PC-3 (cell line): Measurements from ENCODE around the gene BICRAL. TPM values are rescaled to one million over a fixed set of nuclear protein-coding genes. Genes with fewer than 3 reads are reported as not detected.

Experiments
- ATAC-seq: fragments of 200-7000 bp; cut with Tn5 transposase; 2 replicates; pipeline ENCODE4 v1.9.1; 2020; ENCODE audit warnings: mild to moderate bottlenecking, moderate library complexity
- BruUV-seq: library from RNA; stranded (reverse); fragments of 400-500 nt; replicated peaks from 2 replicates; lab custom pipeline; 2021; lab: Mats Ljungman, UMichigan
- CTCF ChIA-PET: fragments of 300-600 bp; sonication (Branson Sonifier 250); formaldehyde crosslinking; loops from one replicate; lab custom pipeline; 2022; ENCODE audit warnings: antibody characterized with exemption; lab: Charles Lee
- POLR2A ChIA-PET: fragments of 300-600 bp; sonication (Branson Sonifier 250); formaldehyde crosslinking; loops from one replicate; lab custom pipeline; 2022; ENCODE audit warnings: antibody characterized with exemption; ENCODE audit not compliant: unreplicated experiment; lab: Charles Lee
- DNase-seq: peaks from one replicate; pipeline ENCODE4 v3.0.0-alpha.2; 2015
- H2AFZ ChIP-seq: fragments of 300-600 bp; sonication (generic); 2 replicates; pipeline ENCODE4 v1.6.0; 2016; ENCODE audit warnings: antibody characterized with exemption, low read length
- H3F3A ChIP-seq: fragments of 300-600 bp; sonication (generic); one replicate; pipeline ENCODE4 v1.6.0; 2017; ENCODE audit warnings: antibody characterized with exemption, low read length, control low read depth, mild to moderate bottlenecking; ENCODE audit not compliant: unreplicated experiment
- H3K27ac ChIP-seq: fragments of 300-600 bp; sonication (generic); 2 replicates; pipeline ENCODE4 v1.5.1; 2016; ENCODE audit warnings: mild to moderate bottlenecking, low read length
- H3K27me3 ChIP-seq: fragments of 300-600 bp; sonication (generic); 2 replicates; pipeline ENCODE4 v1.6.1; 2016; ENCODE audit warnings: low read length, mixed read lengths
- H3K36me3 ChIP-seq: fragments of 300-600 bp; sonication (generic); 2 replicates; pipeline ENCODE4 v1.6.1; 2016; ENCODE audit warnings: low read depth, mixed run types, low read length, mixed read lengths
- H3K4me1 ChIP-seq: fragments of 300-600 bp; sonication (generic); 2 replicates; pipeline ENCODE4 v1.5.1; 2016; ENCODE audit warnings: low read length; ENCODE audit not compliant: insufficient read depth
- H3K4me2 ChIP-seq: fragments of 300-600 bp; sonication (generic); 2 replicates; pipeline ENCODE4 v1.6.0; 2016; ENCODE audit warnings: low read length
- H3K4me3 ChIP-seq: fragments of 300-600 bp; sonication (generic); 2 replicates; pipeline ENCODE4 v1.5.1; 2016; ENCODE audit warnings: mild to moderate bottlenecking, low read length, mixed read lengths
- H3K79me2 ChIP-seq: fragments of 300-600 bp; sonication (generic); 2 replicates; pipeline ENCODE4 v1.6.1; 2017; ENCODE audit warnings: low read length, mixed read lengths
- H3K9ac ChIP-seq: fragments of 300-600 bp; sonication (generic); 2 replicates; pipeline ENCODE4 v1.6.0; 2016; ENCODE audit warnings: mild to moderate bottlenecking, low read length
- H3K9me2 ChIP-seq: fragments of 300-600 bp; sonication (generic); replicated peaks from 2 replicates; pipeline ENCODE4 v1.6.1; 2016; ENCODE audit warnings: mixed run types, low read length, mixed read lengths
- H3K9me3 ChIP-seq: fragments of 300-600 bp; sonication (generic); 2 replicates; pipeline ENCODE4 v1.6.1; 2016; ENCODE audit warnings: low read length, mixed read lengths
- H4K20me1 ChIP-seq: fragments of 300-600 bp; sonication (generic); 2 replicates; pipeline ENCODE4 v1.6.1; 2016; ENCODE audit warnings: low read length, mixed read lengths
- CTCF ChIP-seq: fragments of 300-600 bp; sonication (generic); conservative IDR thresholded peaks from 2 replicates; pipeline ENCODE4 v1.5.1; 2017; ENCODE audit warnings: antibody characterized with exemption, low read depth, mild to moderate bottlenecking, low read length
- EZH2 ChIP-seq: fragments of 300-600 bp; sonication (generic); IDR thresholded peaks from one replicate; pipeline ENCODE4 v1.6.1; 2017; ENCODE audit warnings: antibody characterized with exemption, mild to moderate bottlenecking, low read length; ENCODE audit not compliant: unreplicated experiment
- EZH2phosphoT487 ChIP-seq: fragments of 300-600 bp; sonication (generic); IDR thresholded peaks from 2 replicates; pipeline ENCODE4 v1.6.1; 2018; ENCODE audit warnings: mild to moderate bottlenecking, antibody characterized with exemption, low read length, borderline replicate concordance
- intact Hi-C: fragments of 100-400 bp; cut with micrococcal nuclease; formaldehyde crosslinking; loops from 2 replicates; pipeline ENCODE4 v1.9.0; 2023
- total RNA-seq: library from RNA; depleted of rRNA; stranded (reverse); fragments of >200 nt; gene quantifications from 2 replicates; pipeline ENCODE4 v1.2.3, GENCODE V29; 2014

BICRAL gene
- total RNA-seq, 1 experiment from 2014 or later, result 3.3 TPM

GRCh38 chr6:42744351-42744893, 37.4 kb upstream of the BICRAL start:
- ChIA-PET POLR2A (interaction anchor here (0.6 kb wide), 1 partner anchor 83 kb away, joined by 6 read pairs; no protein-coding TSS in a partner anchor), CTCF (no interaction called here)
- H3K9me2 ChIP-seq, result no peaks in the 10 kb centered on the region
- H3K36me3 ChIP-seq, result no peaks in the 10 kb centered on the region
- H3K4me1 ChIP-seq, result peaks cover 21% of the 10 kb centered on the region
- ATAC-seq, result no peak
- H3K4me2 ChIP-seq, result peak overlapping the region; percentile 97
- peak overlapping the region; percentile 98 for H3K4me3 ChIP-seq
- BruUV-seq, result no TSS peak
- intact Hi-C loops, result no loop called here
- no peak overlapping the region for H2AFZ ChIP-seq
- TF ChIP-seq EZH2, result no peak
- TF ChIP-seq EZH2phosphoT487, result no peak
- peak; percentile 33; the same call in 1 of the 2 replicates for TF ChIP-seq CTCF
- H4K20me1 ChIP-seq, result peaks cover 9% of the 10 kb centered on the region; the same call in 1 of the 2 replicates
- H3K79me2 ChIP-seq, result peaks cover 34% of the 10 kb centered on the region
- peak; percentile 29 for DNase-seq
- H3F3A ChIP-seq, result no peaks in the 10 kb centered on the region
- H3K27me3 ChIP-seq, result no peaks in the 10 kb centered on the region
- no peaks in the 10 kb centered on the region for H3K9me3 ChIP-seq
- no peak overlapping the region for H3K27ac ChIP-seq
- peak overlapping the region; percentile 94 for H3K9ac ChIP-seq

- Histone ChIP-seq H3K9me2 (no peaks in the 10 kb centered on the region), H3K36me3 (no peaks in the 10 kb centered on the region), H3K4me2 (peak overlapping the region; percentile 97), H3F3A (no peaks in the 10 kb centered on the region), H4K20me1 (peaks cover 9% of the 10 kb centered on the region; the same call in 1 of the 2 replicates), H3K4me1 (peaks cover 21% of the 10 kb centered on the region), H3K79me2 (peaks cover 34% of the 10 kb centered on the region), H3K9ac (peak overlapping the region; percentile 94), H3K9me3 (no peaks in the 10 kb centered on the region), H3K27ac (peak overlapping the region; percentile 60; the same call in 1 of the 2 replicates), H3K27me3 (no peaks in the 10 kb centered on the region), H2AFZ (no peak overlapping the region), H3K4me3 (peak overlapping the region; percentile 98)
- no TSS peak for BruUV-seq
- ChIA-PET CTCF (interaction anchor here (0.6 to 0.8 kb wide), 2 partner anchors 85 to 241 kb away, joined by 3 to 16 read pairs; no protein-coding TSS in a partner anchor), POLR2A (interaction anchor here (0.5 to 0.8 kb wide), 3 partner anchors 36 to 138 kb away, joined by 3 to 16 read pairs (median 6); partner anchors contain the start of gene BICRAL)
- intact Hi-C loops, result no loop called here
- DNase-seq (no peak), ATAC-seq (no peak)
- TF ChIP-seq CTCF (no peak), EZH2 (no peak), EZH2phosphoT487 (no peak)
Measured at GRCh38 chr6:42745083-42745639, 36.7 kb upstream of the BICRAL start.
